Amniotic stem cell (primary cell): ENCODE measurements around the gene PPP1R11.

ENCODE experiments used
- DNase-seq: peaks from one replicate; lab custom pipeline; 2025; lab: John Stamatoyannopoulos, UW

PPP1R11 gene

GRCh38 chr6:30061858-30062458, 5.0 kb upstream of the PPP1R11 start:
- DNase-seq = no peak

DNA sequence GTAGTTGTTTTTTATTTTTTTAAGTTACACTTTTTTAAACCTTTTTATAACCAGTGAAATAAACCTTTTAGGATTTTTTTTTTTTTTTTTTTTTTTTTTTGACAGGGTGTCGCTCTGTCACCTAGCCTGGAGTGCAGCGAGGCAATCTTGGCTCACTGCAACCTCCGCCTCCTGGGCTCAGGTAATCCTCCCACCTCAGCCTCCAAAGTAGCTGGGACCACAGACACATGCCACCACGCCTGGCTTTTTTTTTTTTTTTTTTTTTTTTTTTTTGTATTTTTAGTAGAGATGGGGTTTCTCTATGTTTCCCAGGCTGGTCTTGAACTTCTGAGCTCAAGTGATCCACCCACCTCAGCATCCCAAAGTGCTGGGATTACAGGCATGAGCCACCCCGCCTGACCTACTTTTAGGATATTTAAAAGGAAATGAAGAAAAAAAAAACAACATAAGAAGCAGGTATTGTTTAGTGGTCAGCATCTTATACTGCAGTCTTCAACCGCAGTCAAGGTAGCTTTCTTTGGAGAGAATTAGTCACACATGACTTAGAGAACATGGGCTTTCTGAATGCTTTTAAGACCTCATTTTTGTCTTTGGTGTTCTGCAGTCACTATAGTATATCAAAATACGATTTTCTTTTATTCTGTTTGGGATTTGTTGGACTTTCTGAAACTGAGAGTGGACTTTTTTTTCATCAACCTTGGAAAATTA, 4.4 kb upstream of the PPP1R11 start:
- DNase-seq = no peak

- no peak for DNase-seq
Observed at GRCh38 chr6:30063315-30063714, 3.7 kb upstream of the PPP1R11 start.

DNA sequence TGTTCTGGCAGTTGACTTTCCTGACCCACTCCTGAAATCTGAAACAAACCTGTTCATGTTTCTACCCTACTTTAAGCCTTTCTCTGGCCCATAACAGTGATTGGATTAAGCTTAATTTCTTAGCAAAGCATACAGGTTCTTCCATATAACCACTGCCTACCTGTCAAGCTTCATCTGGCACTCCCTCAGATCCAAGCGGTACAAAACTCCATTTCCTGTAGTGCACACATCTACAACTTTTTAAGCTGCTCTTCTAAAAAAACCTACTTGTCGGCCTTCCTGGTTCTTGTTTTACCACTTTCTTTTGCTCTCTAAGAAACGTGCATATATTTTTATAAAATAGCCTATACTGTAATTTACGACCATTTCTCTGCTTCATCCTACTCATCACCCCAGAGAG, 916 bp upstream of the PPP1R11 start:
- no peak for DNase-seq

GRCh38 chr6:30067460-30068139, 602 bp downstream of the PPP1R11 start:
- no peak for DNase-seq

- no peak for DNase-seq
Observed at GRCh38 chr6:30071081-30071818, 4.3 kb downstream of the PPP1R11 start.

DNA sequence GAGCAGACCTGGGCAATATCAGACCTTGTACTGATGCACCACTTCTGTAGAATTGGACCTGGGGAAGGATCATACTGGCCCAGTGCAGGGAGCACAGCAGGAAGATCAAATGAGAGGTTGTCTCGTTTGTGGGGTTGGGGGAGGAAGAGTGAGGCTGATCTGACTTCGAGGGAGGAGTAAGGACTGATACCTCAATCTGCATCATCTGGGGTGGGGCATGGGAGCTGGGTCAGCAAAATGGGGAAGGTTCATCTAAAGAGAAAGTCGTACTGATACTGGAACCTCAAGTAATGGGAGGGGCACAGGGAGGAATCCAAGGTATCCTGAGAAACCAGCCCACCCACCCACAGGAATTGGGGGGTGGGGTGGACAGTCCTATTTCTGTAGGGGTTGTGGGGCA, 4.9 kb downstream of the PPP1R11 start:
- DNase-seq = no peak

GRCh38 chr6:30073489-30074235, 6.7 kb downstream of the PPP1R11 start:
- no peak for DNase-seq

- DNase-seq = no peak
Observed at GRCh38 chr6:30074331-30075093, 7.5 kb downstream of the PPP1R11 start.

DNA sequence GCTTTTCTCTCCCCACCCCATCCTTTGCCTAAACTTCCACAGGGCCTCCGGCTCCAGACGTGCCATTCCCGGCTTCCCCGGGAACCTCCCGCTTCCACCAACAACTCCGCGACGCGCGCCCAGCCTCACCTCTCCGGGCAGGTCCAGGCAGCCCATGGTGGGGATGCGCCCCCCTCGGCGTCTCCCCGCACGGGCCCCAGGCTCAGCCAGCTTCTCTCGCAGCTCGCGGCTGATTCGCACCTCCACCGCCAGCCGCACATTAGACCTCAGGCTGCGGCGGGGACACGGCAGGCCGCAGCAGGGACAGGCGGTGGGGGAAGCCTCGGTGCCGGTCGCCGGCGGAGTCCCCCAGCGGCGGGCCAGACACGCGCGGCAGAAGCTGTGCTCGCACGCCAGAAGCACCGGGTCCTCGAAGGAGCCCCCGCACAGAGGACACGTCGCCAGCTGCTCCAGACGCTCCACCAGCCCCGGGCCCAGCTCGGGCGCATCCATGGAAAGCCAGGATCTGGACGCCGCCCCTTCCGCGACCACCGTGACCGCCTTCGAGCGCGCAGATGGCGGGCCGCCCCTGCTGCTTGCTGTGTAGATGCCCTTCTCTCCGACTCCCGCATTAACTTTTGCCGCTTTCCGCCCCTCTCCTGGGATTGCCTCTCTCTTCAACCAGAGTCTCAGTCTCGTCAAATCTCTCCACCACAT, 8.2 kb downstream of the PPP1R11 start, which contains the start of gene RNF39:
Gene RNF39, minus strand, starts transcription at position 676 of the 696 bp plus-strand sequence. Its CDS starts 184 bp downstream, at position 492.
- DNase-seq = no peak

GRCh38 chr6:30075790-30076732, 9.1 kb downstream of the PPP1R11 start:
- no peak for DNase-seq

GRCh38 chr6:30077218-30077617, 10.2 kb downstream of the PPP1R11 start:
- no peak for DNase-seq

DNA sequence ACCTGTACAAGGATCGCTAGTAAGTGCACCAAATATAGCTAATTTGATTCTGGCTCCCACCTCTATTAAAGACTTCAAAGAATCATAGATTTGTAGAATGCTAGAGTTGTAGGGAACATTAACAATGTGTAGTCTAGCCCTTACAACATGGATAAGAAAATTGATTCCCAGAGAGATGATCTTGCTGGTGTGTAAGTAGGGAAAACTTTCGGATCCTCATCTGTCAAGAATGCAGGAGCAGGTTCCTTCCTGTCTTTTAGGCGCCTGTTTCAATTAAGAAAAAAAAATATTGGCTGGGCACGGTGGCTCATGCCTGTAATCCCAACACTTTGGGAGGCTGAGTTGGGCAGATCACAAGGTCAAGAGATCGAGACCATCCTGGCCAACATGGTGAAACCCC, 20.9 kb downstream of the PPP1R11 start:
- no peak for DNase-seq

GRCh38 chr6:30091577-30092381, 24.8 kb downstream of the PPP1R11 start:
- DNase-seq = no peak

DNA sequence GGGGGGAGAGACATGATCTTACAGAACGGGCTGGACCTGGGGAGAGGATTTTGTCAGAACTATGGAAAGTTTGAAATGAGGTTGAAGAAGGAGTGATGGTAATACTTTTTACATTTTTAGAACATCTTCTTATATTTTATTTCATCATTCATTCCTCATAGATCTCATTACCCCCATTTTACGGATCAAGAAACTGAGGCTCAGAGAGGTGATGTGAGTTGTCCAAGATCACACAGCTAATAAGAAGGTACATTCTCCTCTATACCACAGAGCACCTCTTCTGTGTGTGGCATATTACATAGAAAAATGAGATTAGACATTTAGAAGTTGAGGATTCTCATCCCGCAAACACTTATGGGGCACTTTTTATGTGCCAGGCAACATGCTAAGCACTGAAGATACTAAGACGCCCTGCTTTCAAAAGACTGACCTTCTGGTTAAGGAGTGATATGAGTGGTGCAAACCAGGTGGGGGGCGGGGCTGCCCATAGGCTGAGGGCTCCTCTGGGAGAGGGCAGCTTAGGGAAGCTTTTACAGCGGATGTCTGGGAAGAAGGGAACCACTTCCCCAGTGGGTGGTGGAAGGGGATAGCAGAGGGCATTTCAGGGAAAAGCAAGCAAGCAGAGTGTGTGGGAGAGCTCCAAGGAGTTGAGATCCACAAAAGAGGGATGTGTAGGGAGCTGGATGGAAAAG, 26.0 kb downstream of the PPP1R11 start:
- DNase-seq = no peak

- no peak for DNase-seq
Observed at GRCh38 chr6:30093951-30094661, 27.1 kb downstream of the PPP1R11 start.

DNA sequence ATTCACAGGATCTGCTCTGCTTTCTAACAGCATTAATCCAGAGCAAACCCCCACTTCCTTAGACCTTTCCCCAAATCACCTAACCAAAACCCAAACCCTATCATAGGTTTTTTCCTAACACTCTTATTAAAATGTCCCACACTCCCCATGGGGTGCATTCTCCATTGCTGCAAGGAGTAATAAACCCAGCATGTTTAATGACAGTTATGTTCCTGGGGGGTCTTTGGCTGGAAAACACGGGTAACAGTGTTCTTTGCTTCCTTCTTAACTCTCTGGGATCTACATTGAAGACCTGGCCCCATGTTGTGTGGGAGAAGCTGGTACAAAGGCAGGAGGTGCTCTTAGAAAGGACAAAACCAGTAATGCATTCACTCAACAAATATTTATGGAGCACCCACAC, 29.8 kb downstream of the PPP1R11 start:
- DNase-seq = no peak
